Activated CD4-positive, alpha-beta T cell treated with anti-CD3 and anti-CD28 coated beads for 1 hour (primary cell): ENCODE measurements around the gene MICAL3.

Experiments
- DNase-seq: peaks from one replicate; pipeline ENCODE4 v3.0.0-alpha.2; 2020

Gene MICAL3

GRCh38 chr22:17743661-17744411 lies 280.5 kb downstream of the MICAL3 start:
- DNase-seq: no peak

- peak; percentile 37 for DNase-seq
Measured at GRCh38 chr22:17742527-17742902, 281.8 kb downstream of the MICAL3 start.

- DNase-seq: no peak
Measured at GRCh38 chr22:17741866-17742526, 282.4 kb downstream of the MICAL3 start.

- no peak for DNase-seq
Measured at GRCh38 chr22:17739196-17739975, 285.0 kb downstream of the MICAL3 start.

- DNase-seq: no peak
Measured at GRCh38 chr22:17738386-17739128, 285.8 kb downstream of the MICAL3 start.
